CD4-positive, alpha-beta T cell treated with Interleukin-12 subunit alpha and Interleukin-12 subunit beta, for 1 hour (primary cell): Measurements from ENCODE around the gene ADAM12.
"Not testable (repeated sequence)": the region's sequence is repeated elsewhere in the genome, so short reads cannot be mapped to it uniquely, and the experiment has no call there.

ENCODE experiments used
- DNase-seq: peaks from one replicate; pipeline ENCODE4 v3.0.0-alpha.2; 2020

ADAM12 gene

DNA sequence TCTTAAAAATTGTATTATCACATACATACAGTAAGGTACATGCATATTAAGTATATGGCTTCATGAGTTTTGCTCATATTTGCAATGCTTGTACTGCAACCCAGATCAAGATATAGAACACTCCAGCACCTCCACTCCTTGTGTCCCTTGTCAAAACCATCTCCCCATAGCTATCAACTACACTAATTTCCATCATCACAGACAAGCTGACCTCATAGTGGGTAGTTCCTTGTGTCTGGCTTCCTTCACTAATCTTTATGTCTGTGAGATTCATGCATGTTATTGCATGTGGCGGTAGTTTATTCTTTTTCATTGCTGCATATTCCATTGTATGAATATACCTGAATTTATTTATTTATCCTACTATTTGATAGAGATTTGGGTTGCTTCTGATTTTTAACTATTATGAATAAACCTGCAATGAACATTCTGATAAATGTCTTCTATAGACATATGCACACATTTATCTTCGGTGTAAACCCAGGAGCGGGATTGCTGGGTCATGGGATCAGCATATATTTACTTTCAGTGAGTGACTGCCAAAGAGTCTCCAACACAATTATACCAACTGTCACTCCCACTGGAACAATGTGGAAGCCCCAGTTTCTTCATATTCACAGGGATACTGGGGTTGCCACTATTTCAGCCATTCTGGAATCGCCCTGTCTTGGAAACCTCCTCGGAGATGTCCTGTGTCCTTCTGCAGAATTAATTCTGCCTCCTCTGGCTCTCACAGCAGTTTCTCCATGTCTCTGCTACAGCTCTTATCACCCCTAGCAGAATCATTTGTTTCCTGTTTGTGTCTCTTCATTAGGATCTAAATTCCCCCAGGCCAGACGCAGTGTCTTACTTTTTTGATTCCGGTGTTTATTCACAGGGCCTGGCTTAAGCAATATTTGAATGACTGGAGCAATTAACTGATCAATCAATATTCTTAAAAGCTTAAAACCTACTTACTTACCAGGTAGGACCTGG is 14.7 kb upstream of the ADAM12 start:
- DNase-seq, result no peak

DNA sequence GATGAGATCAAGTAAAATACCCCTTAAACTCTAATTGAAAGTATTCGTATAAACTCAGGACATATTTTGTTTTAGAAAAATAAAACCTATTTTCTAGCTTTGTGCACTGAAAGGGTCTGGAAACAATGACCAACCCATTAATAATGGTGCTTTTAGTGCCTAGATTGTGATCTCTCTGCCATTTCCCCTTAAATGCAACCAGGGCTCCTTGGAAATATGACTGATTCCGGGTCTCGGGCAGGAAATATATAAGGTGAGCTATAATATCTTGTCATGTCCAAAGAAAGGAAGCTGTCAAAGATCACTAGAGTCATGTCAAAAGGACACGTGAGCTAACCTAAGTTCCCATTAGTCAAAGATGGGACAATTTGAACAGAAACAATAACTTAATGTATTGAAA is 12.4 kb upstream of the ADAM12 start:
- no peak for DNase-seq

DNA sequence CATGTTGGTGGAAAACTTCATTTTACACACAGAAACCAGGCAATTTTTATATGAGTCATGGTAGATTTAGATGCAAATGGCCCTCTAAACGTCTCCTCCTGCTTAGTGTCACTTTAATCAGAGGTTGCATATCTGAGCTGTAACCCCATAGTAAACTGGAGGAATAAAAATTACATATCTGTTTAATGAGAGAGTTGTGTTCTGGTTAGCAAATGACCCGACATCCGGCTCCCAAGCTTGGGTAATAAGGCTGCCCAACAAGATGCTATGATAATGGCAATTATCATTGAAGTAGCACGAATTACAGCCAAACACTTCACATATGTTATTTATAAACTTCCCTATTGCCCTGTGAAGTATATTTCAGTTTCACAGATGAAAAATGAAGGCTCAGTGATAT is 10.6 kb upstream of the ADAM12 start:
- no peak for DNase-seq

DNA sequence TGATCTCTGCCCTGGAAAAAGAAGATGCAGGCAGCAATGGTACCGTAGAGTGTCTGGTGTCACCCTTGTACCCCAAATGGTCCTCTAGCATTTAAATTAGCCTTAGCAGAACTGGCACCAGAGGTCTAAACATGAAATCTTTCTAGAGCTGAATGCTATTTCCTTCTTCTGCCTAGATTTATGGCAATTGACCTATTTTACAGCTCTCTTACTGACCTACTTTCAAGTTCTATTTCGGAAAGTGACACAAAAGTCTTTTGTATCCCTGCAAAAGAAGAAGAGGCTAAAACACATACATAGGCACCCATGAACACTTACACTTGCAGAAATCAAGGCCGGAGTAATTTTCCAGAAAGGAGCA is 10.1 kb upstream of the ADAM12 start:
- no peak for DNase-seq

DNA sequence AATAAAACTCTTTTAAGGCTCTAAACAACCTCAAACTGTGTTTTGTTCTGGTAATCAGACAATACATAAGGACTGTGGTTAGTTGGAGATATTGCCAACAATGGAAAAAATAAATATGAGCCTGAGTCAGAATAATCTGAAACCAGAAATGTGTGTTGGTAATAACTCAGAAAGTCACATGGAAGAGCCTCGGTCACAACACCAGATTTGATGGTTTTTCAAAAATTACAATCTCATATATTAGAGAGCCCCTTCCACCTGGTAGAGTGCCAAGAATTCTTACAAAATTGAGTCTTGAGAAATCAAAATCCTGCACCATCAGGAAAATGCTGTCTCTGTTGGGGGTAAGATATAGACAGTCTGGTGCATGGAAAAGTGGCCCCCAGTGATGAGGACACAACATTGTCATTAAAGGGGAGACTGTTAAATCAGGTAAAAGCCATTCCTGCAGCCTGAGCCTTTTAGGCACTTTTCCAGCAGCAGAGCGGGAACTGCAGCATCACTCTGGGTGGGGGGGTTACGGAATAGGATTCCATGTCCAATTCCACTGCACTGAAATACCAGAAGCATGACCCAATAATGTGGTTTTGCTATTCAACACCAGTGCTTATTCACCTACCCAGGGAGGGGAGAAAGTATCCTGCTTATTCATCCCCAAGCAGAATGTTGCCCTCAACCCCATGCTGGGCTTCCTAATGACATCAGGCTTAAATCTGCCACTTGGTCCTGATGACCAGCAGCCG is 9.5 kb upstream of the ADAM12 start:
- DNase-seq, result no peak

DNA sequence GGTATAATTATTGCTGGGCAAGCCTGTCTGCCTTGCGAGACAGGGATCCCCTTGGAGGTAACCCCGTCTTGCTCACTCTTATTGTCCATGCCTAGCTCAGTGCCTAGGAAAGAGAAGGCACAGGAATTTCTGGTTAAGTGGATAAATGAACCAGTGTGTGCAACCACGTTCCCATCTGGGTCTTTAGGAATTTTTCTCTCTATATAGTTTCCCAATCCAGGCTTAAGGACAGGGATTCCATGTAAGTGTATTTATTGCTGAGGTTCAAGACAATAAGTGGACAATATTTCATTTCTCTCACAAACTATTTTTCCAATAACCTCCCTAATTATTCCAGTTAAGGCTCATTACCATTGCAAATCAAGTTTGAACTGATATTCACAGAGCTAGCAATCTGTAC is 8.9 kb upstream of the ADAM12 start:
- DNase-seq, result no peak

DNA sequence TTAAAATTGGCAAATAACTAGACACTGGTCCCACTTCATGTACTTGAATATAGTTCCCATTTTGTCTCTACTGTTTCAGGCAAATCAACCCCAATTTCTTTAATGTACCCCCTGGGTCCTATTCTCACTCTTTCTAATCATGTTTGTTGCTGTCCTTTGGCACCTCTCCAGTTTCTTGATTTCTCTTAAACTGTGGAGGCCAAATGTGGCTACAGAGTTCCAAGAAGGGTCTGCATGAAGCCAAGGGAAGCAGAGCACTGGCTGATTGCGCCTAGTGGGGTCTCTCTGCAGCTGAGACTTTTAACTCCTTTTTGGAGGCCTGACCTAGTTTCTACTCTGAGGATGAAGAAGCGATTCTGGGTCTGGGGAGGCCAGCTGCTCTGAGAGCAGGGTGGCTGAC is 6.7 kb upstream of the ADAM12 start:
- DNase-seq, result no peak

DNA sequence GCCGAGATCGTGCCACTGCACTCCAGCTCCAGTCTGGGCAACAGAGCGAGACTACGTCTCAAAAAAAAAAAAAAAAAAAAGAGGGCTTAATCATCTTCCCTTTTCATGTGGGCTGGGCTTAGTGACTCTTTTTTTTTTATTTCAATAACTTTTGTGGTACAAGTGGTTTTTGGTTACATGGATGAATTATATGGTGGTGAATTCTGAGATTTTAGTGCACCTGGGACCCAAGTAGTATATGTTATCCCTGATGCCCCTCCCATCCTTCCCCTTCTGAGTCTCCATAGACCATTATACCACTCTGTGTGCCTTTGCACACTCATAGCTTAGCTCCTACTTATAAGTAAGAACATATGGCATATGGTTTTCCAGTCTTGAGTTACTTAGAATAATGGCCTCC is 4.8 kb upstream of the ADAM12 start:
- no peak for DNase-seq

DNA sequence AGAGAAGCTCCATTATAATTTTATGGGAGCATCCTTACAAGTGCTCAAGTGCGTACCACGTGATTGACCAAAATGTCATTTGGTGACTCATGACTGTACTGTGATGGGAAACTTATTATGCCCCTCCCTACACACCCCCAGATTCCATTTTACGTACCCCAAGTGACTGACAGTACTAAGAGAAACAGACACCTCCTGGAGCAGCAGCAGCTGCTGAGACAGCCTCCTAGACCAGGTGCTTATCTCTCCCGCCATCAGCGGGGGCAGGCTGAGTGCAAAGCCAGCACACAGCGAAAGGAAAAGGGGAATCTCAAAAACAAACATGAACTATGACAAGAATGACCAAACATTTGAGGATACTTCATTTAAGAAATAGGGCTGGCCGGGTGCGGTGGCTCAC is 4.2 kb upstream of the ADAM12 start:
- DNase-seq, result no peak

DNA sequence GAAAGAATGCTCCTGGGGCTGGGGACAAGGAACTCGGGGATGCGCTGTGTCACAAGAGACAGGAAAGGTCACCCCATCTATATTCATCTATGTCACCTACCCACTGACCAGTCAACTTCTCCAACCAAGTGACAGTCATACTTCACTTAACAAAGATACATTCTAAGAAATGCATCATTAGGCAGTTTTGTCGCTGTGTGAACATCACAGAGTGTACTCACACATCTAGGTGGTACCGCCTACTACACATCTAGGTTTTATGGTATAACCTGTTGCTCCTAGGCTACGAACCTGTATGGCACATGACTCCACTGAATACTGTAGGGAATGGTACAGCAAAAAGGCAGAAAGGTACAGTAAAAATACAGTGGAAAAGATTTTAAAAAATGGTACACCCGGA is 3.8 kb upstream of the ADAM12 start:
- no peak for DNase-seq

DNA sequence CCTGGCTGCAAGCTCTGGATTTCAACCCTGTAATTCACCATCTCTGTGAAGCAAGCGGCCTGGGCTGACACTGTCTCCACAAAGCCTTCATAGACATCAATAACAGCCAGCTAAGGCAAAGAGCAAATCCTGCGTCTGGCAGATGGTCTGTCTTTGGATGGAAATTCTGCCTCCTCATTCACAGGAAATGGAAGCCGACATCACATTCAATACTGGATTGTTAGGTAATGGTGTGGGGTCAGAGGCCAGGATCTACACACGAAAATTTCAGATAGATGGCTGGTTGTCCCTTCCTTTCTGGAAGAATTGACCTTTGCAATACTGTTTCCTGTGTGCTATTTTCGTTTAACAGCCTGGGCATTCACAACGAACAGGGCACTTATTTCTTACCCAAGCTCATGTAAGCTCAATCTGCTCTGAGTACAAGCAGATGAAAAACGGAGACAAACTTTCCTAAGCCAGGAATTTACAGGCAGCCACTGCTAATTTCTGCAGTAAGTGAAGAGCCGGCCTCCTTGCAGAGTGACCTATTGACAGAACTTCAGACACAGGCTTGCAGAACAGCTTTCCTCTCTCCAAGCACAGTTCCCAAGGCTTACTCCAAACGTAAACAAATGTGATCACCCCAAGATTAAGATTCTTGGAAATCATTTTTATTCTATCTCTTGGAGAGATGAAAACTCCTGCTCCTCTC is 3.1 kb upstream of the ADAM12 start:
- DNase-seq, result no peak

DNA sequence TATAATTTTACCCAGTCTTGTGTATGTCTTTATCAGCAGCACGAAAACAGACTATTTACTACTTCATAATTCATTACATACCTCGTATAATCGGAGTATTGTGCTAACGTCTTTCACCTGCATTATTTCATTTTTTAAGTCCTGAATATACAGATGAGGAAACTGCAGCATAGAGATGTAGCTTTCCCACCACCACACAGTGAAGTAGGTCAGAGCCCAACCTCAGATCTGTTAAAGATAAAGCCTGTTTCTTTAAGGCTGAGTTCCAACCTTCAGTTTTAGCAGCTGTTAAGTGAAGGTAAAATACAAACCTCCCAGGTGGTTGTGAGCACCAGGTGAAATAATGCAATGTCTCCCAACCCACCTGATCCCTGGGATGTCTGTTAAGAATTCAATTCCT is 2.0 kb upstream of the ADAM12 start:
- no peak for DNase-seq

DNA sequence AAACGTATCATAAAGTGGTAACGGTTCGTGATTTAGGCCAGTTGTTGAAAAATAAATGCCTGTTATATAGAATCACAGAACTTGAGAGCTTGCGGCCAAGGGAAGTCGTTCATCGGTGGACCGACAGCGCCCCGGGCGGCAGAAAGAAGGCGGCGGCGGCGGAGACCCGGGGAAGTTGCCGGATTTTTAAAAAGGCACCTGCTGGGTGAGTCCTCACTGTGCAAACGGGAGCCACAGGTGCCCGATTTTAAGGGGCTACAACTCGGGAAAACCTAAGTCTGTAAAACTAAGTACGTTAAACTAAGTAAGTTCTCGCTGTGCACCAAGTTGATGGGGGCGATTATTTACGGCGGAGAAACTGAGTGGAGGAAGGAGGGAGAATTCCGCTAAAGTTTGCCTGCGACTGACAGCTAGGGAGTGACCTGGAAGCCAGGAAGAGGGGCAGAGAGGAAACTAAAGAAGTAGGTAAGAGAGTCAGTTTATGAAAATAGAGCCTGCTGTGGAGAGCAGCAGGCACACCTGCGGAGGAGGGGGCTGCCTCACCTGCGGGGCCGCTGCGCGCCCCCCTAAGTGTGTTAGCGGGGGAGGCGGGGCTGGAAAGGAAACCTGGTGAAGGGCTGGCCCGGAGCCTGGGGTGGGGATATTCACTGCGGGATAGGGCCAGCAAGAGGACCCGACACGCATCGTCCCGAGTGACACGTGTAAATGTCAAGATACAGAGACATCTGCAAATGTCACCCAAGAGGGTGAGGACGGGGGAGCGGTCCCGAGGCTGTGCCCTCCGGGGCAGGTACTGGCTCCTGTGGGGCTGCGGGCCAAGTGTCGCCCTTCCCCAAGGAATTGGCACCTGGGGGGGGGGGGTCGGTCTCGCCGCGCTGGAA is 996 bp downstream of the ADAM12 start:
- peak; percentile 12 for DNase-seq

DNA sequence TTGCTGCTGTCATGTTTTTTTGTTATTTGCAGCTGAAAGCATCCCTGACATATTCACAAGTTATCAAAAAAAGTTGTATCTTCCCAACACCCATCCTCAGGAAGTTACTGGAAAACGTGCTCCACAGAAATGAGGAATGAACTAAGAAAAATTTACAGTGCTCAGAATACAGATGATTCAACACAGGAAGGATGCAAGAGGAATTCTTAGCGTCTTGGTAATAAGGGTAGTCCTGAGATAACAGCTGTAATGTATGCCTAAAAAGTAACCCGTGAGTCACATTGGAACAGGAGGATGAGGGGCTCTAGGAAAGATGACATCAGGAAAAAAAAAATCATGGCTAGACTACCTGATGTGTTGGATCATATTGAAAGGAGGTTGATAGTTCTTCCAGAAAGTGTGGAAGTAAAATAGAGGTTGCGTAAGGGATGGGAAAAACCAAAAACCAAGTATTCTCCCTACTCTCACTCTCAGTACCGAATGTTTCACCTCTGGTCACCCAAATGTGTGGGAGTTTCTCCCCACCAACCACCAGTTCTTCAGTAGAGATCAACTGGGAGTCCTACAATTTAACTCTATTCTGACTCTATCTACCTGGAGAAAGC is 3.9 kb downstream of the ADAM12 start:
- no peak for DNase-seq

DNA sequence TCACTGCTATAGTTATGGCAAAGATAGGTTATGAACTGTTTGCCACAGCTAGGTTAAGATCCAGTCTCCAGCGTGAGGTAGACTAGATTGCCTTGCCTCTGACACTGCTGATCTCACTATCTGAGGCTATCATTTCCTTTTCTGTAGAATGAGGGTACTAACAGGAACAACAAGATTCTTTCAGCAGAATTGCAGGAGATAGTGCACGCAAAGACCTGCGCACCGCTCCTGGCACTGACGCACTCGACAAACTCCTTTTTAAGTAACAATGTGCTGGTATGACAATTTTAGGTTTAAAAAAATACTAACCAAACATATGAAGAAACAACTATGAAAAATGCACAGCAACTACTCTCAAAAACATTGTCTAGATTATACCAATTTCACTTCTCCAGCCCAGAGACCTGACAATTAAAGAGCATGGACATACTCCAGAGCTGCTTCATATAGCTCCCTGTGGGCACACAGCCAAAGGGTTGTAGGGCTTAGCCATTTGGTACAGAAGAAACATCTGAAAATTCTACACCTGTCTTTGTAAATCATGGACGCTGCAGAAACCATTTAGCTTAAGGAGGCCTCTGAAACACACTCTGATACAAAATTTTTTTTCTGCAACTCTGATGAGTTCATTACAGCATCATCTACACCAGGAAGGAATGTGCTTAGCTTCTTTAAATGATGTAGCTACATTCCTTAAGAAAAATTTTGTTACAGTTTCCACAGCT is 7.8 kb downstream of the ADAM12 start:
- DNase-seq, result no peak

DNA sequence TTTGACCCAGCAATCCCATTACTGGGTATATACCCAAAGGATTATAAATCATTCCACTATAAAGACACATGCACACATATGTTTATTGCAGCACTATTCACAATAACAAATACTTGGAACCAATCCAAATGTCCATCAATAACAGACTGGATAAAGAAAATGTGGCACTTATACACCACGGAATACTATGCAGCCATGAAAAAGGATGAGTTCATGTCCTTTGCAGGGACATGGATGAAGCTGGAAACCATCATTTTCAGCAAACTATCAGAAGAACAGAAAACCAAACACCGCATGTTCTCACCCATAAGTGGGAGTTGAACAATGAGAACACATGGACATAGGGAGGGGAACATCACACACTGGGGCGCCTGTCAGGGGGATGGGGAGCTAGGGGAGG is 9.1 kb downstream of the ADAM12 start:
- not testable (repeated sequence) for DNase-seq

DNA sequence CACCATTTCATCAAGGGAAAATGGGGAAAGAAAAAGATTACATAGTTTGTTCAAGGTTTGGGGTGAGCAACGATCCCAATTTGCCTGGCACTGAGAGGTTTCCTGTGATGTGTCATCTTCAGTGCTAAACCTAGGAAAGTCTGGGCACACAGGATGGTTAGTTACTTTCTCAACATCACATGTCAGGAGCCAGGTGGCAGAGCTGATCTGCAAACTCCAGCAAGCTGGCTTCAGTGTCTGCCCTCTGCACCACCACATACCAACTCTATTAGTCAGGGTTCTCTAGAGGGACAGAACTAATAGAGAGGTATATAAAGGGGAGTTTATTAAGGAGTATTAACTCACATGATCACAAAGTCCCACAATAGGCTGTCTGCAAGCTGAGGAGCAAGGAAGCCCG is 11.3 kb downstream of the ADAM12 start:
- DNase-seq, result no peak

DNA sequence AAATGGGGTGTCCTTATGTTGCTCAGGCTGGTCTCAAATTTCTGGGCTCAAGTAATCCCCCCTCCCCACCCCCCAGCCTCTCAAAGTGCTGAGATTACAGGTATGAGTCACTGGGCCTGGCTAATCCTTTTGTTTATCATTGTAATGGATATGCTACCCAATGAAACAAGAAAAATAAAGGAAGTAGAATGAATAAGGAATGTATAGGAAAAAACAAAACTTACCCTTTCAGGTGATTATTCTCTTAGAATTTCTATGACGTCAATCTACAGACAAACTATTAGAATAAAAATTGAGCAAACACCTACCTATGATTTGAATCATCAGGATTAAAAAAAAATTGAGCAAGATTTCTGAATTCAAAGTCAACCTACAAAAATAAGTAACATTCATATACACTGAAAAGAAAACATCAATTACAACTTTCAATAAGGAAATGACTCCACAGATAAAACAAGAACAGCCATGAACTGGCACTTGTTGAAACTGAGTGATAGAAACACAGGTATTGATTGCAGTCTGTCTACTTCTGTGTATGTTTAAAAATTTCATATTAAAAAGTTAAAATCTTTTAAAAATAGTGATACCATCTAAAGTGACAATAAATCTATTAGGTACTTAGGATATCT is 12.2 kb downstream of the ADAM12 start:
- no peak for DNase-seq

DNA sequence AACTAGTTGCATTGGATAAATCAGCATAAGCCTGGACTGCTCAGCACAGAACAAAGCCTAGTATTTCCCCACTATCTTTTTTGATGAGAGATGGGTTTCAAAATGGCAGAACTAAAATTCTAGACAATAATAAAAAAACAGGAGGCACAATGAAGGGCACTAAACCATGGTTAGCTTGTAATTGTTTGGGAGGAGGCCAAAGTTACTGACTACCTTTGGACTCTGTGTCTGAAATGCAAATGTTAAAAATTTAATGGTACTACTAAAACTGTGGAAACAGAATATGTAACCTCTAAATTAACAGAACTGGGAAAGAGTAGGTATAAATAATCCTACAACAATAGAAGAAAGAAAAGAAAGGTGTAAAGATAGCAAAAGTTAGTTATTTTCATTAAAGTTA is 13.0 kb downstream of the ADAM12 start:
- no peak for DNase-seq

DNA sequence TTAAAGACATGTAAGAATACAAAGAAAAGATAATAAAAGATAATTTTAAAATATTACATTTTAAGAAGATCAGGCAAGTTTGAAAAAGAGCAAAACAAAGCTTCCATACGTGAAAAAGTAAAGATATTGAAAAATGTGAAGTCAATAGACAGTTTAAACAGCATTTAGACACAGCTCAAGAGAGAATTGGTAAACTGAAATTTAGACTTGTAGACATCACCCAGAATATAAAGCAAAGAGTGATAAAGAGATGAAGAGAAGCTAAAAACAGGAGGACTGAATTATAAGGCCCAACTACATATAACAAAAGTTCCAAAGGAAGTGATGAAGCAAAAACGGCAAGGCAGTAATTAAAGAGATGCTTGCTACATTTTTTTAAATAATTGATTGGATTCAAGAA is 13.8 kb downstream of the ADAM12 start:
- no peak for DNase-seq

DNA sequence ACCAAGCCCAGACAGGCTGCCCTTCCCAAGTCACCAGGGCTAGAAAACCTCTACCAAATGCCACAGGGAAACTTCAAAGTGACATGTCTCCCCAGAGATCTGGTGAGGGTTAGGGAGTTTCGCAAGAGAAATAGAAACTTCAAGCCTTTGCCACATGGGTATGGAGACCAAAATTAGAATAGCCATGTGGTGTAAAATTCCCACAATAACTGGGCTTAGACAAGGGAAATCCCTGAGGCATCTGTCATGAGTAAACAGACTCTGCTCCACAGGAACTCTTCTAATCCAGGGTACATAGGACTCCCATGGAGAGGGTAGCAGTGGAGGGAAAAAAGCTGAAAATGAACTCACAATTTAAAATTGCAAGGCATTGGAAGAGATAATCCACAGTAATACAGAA is 14.3 kb downstream of the ADAM12 start:
- no peak for DNase-seq
